CD4-positive, alpha-beta T cell treated with Interleukin-17A for 1 hour (primary cell): ENCODE measurements around the gene CUL1.

Source experiments
- DNase-seq: peaks from one replicate; pipeline ENCODE4 v3.0.0-alpha.2; 2020

Gene CUL1

GRCh38 chr7:148809856-148810255, 111.2 kb downstream of the CUL1 start:
- DNase-seq: no peak

DNA sequence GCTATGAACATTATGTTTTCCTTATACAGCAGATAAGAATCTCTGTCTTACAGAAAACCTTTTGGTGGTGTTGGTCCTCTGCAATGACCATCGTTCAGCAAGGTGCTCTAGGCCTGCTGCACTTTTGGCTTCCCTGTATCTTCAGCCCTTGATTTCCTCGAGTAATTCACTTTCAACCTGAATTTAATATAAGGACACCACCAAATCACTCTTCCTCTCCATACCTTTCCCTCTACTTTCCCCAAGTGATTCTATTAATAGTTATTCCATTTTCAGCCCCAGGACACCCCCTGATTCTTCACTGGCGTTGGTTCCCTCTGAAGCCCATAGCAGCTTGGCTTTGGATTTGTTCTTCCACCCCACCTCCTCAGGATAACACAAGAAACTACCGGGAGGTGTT, 113.2 kb downstream of the CUL1 start:
- DNase-seq: no peak

DNA sequence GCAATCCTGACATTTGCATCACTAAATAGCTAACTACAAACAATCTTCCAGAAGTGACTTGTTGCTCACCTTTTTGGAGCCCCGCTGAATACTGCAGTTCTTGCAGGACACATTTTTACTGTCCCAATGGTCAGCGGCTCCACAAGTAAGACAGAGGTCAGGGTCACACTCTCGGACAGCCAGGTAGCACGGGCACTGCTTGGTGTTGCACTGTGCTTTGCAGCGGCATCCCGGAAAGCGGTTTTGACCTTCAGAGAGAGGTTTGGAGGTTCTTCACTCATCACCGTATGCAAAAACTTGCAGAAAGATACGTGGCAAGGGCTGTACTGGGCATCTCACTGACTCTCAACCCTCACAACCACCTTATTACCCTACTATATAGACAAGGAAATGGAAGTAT, 115.2 kb downstream of the CUL1 start:
- no peak for DNase-seq

GRCh38 chr7:148814922-148815559, 116.3 kb downstream of the CUL1 start:
- no peak for DNase-seq

DNA sequence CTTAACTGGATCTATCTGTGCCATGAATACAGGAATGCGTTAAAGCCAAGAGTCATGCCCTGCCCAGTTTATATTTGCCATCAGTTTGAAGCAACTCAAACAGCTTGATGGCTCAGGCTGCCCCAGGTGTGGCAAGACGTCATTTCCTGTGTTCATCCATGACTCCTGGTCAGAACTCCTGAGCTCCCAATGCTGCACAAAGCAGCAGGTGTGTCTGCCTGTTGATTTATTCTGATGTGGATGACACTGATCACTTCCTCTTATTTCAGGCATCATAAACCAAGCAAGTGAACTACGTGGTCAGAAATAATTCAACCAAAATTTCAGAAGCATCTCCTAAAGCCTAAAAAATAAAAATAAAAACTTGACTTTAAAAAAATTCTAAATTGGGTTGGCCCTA, 116.9 kb downstream of the CUL1 start:
- no peak for DNase-seq

DNA sequence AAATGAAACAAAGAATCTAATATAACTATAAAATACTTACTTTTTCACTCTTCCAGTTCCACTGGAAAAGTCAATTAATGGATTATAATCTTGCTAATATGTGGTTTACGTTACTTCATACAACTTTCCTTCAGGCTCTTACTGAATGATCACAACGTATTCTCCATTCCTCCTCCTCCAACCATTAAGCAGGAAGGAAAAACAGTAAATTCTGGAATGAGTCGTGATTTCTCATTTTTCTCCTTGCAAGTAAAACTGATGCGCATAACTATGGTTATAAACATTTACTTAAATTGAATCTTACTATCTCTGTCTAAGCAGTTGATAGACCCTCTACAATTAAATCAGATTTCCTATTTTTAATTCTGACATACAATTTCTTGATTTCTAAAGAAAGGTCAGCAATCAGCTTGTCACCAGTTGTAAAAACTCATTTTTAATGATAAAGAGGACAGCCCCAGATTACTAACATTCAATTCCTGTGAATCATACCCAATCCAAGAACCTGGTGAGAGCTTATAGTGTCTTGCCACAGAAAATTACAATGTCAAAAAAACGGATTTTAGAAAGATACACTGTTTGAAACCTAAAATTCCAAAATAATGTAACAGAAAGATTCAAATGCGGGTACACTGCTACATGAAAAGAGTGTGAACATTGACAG, 121.1 kb downstream of the CUL1 start:
- no peak for DNase-seq

GRCh38 chr7:148821422-148821821, 122.7 kb downstream of the CUL1 start:
- no peak for DNase-seq

- no peak for DNase-seq
Observed at GRCh38 chr7:148824864-148825263, 126.2 kb downstream of the CUL1 start.

- DNase-seq: no peak
Observed at GRCh38 chr7:148825338-148825737, 126.6 kb downstream of the CUL1 start.

DNA sequence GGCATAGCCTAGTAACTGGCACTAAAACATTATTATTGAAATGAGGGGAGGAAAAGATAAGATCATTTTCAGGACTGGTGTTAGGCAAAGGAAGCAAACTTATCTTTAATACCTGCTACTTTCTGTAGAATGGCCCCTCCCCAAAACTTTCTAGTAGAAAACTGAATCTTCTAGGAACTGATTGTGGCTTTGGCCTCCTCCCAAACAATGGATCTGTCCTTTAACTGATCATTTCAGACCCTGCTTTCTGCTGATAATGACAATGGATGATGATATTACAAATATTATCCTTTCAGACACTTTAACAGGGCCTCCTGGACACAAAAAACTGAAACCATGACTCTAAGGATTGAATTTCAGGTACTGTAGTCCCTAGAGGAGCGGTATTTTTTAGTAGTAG, 130.3 kb downstream of the CUL1 start:
- no peak for DNase-seq

DNA sequence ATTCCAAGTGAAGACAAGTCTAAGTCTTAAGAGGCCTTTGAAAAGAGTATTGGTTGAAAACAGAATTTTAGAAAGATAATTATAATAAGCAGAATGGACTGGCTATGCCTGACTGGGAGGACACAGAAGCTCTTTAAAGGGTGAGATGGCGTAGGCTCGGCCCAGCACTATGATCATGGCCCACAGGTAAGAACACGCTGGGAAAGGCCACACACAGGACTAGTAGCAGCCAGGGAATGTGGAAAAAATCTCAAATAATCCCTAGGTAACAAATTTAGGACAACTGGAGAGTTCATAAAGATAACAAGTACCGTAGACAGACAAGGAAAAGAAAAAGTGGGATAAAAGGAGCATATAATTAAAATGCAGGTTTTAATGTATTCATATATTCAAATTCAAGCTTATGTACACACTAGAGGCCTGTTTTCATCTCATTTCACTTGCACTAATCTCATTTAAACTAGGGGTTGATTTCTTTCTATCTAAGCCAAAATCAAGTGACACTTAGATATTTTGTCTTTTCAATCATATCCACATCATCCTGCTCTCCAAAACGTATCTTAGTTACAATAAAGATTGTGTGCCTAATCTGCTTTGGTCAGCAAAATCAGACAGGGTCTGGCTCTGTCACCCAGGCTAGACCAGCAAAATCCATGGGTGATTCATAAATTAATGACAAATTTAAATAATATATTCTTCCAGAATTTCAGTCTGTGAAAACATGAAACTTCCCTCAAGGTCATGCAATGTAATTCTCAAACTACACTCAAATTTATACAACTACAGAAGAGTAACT, 132.4 kb downstream of the CUL1 start:
- DNase-seq: no peak

DNA sequence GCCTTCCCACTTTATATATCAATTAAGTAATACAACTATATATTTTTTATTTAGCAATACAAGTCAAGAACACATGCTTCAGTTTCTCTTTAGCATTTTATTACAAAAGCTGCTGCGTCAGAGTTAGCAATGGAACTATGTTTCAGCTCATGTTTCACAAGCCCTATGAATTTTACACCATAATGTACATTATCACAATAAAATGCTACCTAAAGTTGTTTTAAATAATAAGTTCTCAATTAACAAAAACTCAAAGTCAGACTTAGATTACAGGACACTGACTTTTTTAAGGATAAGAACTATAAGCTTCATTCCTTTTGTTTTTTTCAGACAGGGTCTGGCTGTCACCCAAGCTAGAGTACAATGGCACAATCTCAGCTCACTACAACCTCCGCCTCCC, 133.1 kb downstream of the CUL1 start:
- DNase-seq: no peak

DNA sequence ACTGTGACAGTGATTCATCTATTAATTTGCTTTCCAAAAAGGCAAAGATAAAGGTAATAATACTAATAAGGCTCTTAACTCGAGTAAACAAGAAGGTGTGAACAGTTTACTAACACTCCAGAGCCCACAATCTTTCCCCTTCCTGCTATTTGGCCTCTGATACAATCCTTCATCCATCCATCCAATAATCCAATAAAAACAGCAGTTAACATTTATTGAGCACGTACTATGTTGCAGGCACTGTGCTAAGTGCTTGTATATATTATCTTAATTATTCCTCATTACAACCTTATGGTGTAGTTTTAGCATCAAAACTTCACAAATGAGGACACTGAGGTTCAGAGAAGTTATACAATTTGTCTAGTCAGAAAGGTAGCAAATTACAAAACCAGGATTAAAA, 135.9 kb downstream of the CUL1 start:
- no peak for DNase-seq

- DNase-seq: no peak
Observed at GRCh38 chr7:148835854-148836253, 137.2 kb downstream of the CUL1 start.

- peak; percentile 54 for DNase-seq
Observed at GRCh38 chr7:148838905-148839304, 140.2 kb downstream of the CUL1 start.

GRCh38 chr7:148847815-148848734, 149.4 kb downstream of the CUL1 start:
- DNase-seq: no peak

DNA sequence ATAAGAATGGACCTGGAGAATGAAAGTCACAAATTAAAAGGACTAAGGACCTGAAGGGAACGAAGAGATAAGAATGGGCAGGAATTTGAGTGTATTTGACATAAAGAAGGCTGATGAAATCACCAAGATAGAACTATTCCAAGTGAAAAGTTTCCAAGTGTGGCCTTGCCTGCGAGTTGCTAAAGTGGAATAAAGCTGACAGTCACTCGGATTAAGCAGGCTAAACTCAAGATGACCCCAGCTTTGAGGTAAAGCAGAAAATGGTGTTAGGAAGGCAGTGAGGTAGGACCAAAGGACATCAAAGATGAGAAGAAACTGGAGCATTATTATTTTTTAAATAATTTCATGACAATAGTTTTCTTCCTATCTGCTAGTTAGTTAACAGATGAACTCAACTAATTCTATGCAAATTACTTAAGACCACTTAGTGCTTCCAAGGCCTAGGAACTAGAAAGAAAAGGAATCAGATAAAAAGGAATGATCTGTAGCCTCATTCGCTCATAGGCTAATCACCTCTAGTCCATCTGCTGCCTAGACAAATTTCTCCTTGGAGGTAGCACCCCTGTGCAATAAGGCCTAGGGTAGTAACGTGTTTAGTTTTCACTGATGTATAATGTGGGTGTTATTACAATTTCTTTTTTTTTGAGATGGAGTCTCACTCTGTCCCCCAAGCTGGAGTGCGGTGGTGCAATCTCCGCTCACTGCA, 150.8 kb downstream of the CUL1 start:
- DNase-seq: no peak

GRCh38 chr7:148850564-148850963, 151.9 kb downstream of the CUL1 start:
- DNase-seq: no peak
